HG02970 (cell line): ENCODE measurements around the gene EPHB3.

Source experiments
- ATAC-seq: cut with Tn5 transposase; IDR thresholded peaks from one replicate; pipeline ENCODE4 v1.9.1; 2021; ENCODE audit warnings: mild to moderate bottlenecking, moderate library complexity, moderate number of reproducible peaks; ENCODE audit not compliant: unreplicated experiment, low FRiP score

The EPHB3 gene

DNA sequence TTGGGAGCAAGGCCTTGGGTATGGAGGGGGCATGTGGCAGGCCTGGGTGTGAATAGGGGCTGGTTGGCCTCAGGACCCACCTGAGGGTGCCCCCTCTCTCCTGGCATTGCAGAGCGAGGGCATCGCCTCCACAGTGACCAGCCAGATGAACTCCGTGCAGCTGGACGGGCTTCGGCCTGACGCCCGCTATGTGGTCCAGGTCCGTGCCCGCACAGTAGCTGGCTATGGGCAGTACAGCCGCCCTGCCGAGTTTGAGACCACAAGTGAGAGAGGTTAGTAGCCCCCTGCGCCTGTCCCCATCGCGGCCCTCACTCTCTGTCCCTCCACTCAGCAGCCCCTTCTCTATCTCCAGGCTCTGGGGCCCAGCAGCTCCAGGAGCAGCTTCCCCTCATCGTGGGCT lies 16.0 kb downstream of the EPHB3 start:
- ATAC-seq, result no peak

DNA sequence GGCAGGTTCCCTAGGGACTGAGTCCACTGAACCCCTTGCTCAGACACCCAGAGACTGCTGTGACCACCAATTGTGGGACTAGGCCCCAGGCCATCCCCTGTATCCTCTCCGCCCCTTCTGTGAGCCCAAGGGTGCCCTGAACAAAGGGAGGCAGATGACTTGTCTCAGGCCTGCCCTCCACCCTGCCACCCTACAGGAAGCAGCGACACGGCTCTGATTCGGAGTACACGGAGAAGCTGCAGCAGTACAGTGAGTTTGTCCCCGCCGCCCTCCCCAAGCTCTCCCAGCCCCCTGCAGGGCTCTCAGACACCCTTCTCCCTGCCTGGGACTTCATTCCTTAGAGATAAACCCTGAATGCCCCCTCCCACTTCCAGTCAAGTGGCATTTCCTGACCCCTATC lies 16.6 kb downstream of the EPHB3 start:
- ATAC-seq, result no peak

DNA sequence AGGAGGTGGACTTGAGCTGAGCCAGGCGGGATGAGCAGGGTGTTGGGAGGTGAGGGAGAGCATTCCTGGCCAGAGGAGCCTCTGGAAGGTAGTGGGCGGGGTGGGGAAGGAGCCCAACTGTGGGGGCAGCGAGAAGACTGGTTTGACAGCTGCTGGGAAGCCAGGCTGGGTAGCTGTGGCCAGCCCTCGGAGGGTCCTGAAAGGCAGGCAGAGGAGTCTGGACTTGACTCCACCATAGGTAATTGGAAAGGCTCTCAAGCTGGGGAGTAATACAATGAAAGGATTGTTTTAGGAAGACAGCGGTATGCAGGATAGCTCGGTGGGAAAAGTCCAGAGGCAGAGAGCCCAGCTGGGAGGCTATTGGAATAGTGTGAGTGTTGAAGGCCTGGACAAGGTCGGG lies 17.2 kb downstream of the EPHB3 start:
- ATAC-seq, result no peak

DNA sequence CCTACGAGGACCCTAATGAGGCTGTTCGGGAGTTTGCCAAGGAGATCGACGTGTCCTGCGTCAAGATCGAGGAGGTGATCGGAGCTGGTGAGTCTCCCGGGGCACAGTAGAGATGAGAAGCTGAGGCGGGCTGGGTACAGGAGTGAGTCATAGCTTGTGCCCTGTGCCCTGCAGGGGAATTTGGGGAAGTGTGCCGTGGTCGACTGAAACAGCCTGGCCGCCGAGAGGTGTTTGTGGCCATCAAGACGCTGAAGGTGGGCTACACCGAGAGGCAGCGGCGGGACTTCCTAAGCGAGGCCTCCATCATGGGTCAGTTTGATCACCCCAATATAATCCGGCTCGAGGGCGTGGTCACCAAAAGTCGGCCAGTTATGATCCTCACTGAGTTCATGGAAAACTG lies 17.9 kb downstream of the EPHB3 start:
- no peak for ATAC-seq

DNA sequence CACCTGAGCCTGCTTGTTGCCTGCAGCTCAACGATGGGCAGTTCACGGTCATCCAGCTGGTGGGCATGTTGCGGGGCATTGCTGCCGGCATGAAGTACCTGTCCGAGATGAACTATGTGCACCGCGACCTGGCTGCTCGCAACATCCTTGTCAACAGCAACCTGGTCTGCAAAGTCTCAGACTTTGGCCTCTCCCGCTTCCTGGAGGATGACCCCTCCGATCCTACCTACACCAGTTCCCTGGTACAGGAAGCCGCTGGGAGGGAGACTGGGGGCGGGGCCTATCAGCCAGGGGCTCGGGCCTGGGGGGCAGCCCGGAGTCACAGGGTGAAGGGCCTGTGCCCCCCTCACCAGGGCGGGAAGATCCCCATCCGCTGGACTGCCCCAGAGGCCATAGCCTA lies 18.8 kb downstream of the EPHB3 start:
- no peak for ATAC-seq

DNA sequence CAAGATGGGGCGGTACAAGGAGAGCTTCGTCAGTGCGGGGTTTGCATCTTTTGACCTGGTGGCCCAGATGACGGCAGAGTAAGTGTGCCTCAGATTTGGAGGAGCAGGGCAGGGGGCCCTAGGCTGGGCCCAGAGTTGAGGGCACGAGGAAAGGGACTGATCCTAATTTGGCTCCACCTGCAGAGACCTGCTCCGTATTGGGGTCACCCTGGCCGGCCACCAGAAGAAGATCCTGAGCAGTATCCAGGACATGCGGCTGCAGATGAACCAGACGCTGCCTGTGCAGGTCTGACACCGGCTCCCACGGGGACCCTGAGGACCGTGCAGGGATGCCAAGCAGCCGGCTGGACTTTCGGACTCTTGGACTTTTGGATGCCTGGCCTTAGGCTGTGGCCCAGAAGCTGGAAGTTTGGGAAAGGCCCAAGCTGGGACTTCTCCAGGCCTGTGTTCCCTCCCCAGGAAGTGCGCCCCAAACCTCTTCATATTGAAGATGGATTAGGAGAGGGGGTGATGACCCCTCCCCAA lies 19.8 kb downstream of the EPHB3 start:
- no peak for ATAC-seq

DNA sequence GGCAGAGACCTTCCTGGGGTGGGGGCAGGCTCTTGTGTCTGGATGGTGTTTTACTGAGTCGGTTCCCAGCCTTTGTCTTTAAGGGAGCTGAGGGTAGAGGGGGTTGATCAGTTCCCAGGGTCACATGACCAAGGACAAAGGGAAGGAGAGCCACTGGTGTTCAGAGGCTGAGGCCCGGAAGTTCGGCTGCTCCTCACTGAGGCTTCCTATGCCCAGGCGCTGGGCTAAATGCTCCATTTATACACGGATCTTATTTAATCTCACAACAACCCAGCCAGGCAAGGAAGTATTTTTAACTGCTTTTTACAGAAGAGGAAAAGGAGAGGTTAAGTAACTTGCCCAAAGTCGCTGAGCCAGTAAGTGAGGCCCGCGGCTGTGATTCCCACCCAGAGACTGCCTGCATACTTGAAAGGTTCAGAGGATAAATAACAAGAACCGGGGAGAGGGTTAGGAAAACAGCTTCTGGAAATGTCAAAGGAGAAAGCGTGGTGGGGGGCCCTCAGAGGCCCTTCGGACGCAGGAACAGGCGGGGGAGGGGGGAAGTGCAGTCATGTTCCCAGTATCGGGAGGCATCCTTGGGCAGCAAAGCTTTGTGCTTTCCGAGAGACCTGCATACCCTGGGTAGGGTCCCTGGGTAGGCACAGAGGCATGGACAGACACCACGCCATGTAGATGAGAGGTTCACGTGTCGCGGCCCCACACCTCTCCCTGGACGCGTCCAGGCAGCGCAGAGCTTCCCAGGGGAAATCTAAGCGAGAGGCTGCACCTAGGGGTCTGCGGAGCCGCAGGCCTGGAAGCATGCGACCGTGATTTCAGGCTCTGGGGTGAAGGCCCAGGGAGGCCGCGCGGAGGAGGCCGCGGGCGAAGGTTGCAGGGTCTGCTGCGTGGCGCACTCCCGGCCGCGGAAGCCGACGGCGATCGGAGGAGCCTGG lies 21.3 kb downstream of the EPHB3 start:
- no peak for ATAC-seq

DNA sequence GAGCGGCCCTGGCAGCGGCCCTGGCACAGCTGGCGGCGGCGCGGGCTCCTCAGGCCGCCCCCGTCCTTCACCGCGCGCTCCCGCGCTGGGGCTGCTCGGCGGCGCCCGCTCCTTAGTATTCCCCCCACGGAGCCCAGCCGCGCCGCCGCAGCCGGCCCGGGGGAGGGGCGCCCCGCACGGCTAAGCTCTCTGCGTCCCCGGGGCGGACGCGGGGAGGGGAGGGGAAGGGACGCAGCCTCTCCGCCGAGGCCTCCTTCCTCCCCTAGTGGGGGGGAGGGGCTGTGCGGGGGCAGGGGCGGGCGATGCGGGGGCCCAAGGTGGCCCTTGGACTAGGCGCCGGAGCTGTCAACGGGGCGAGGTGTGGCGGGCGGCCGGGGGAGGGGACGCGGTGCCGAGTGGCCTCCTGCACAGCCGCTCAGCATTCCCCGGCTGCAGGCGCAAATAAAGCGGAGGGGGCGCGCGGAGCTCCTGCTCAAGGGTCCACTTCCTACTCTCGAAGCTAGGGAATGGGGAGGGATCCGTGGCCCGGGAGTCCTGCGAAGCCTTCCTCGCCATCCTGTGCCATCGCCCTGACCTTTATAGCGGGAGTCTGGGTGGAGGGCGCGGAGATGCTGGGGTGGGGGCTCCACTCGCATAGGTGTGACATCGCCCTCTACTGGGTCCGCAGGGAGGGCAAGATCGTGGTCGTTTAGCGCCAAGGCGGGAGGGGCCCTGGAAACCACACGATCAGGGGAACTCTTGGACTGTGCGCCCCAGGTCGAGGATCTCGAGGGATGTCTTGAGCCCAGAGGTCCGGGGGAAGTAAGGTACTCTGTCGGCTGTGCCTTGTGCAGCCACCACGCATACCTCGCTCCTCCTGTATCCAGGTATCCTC lies 22.2 kb downstream of the EPHB3 start:
- ATAC-seq, result no peak

DNA sequence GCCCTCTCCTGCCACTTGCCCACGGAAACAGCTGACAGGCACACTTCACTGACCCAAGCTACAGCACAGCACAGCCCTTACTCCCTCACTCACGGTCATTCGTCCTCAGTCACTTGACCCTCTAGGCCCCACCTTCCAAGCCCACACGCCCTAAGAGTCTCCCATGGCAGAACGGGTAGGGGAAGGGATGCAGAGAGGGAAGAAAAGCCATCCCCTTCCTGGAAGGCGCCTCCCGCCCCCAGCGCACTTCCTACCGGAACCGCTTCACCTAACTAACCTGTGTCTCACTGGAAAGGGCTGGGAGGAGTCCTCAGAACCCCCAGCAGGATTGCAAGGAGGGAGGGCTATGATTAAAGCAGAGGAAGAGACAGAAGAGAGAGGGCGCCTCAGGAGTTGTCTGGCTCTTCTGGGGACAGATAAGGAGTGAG lies 22.9 kb downstream of the EPHB3 start:
- ATAC-seq, result no peak

DNA sequence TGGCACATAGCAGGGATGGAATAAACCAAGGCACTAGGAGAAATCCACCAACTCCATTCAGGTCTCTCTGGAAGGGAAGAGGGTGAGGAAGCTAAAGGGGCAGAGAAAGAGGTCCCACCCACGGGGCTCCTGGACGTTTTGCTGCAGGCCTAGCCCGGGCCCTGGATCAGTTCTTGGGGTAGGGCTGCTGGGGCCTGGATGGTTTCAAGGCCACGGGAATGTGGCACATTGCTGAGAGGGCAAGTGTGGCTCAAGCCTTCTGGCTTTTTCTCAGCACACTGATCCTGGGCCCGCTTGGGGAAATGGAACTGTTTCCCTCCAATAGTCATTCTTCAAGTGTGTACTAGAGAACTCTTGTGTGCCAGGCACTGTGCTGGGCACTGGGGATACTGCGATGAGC lies 24.0 kb downstream of the EPHB3 start:
- no peak for ATAC-seq

DNA sequence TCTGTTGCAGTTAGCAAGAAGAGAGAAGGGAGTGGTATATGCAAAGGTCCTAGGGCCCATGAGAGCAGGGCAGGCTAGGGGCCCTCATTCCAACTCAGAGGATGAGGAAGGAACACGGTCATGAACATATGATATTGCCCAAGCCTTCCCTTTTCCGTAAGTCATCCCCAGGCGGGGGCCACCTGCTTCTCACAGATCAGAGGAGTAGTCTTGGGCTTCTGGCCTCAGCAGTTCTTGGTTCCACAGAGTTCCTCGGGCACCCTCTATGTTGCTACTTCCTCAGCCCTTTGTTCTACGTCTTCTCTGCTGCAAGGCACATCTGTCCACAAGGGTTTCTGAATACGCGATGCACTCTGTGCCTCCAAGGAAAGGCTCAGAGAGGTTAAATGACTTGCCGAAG lies 25.3 kb downstream of the EPHB3 start:
- ATAC-seq, result no peak

DNA sequence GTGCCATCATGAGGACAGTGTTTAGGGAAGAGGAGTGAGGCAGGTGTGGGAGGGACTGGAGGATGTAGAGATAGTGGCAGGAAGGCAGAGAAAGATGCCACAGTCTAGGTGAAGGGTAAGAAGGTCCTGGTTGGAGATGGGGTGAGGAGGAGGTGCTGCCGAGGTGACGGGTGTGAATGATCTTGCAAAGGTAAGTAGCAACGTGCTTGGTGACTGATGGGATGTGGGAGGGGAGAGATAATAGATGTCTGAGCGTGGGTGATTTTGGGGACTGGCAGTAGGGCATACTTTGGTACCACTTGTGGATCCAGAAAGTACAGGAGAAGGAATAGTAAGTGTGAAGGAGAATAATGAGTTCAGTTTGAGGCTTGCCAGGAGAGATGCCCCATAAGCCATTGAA lies 27.2 kb downstream of the EPHB3 start:
- no peak for ATAC-seq

DNA sequence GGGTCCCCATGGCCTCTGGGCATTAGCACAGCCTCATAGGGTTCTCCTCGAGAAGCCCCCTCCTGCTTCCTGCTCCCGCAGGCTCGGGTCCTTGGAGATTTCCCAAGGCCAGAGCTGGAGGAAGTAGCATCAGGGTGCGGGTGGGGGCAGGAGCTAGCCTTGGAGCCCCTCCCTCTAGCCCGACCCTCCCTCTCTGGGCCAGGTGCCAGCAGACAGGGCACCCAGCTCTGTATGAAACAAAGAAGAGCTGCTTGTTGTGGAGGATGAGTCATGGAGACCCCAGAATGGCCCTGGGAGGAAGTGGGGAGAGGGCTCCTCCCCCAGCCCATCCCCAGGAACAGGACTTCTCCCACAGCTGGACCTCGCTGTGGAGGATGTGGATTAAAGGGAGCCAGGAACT lies 29.2 kb downstream of the EPHB3 start:
- no peak for ATAC-seq

DNA sequence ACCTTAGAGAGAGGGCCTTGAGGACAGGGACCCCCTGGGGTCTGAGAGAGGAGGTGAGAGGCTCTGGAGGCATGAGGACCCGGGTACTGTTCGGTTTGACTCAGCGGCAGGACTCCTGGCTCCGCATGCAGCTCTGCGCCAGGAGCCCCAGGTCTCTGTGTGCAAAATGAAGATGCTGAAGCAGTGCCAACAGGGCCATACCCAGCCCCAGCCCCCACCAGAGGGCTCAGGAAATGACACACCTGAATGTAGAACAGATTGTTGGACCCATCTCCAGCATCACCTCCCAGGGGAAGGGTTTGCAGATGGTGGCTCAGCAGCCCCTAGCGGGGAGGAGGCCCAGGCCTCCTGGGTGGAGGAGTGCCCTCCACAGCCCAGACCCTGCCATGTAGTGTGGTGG lies 30.2 kb downstream of the EPHB3 start:
- no peak for ATAC-seq

DNA sequence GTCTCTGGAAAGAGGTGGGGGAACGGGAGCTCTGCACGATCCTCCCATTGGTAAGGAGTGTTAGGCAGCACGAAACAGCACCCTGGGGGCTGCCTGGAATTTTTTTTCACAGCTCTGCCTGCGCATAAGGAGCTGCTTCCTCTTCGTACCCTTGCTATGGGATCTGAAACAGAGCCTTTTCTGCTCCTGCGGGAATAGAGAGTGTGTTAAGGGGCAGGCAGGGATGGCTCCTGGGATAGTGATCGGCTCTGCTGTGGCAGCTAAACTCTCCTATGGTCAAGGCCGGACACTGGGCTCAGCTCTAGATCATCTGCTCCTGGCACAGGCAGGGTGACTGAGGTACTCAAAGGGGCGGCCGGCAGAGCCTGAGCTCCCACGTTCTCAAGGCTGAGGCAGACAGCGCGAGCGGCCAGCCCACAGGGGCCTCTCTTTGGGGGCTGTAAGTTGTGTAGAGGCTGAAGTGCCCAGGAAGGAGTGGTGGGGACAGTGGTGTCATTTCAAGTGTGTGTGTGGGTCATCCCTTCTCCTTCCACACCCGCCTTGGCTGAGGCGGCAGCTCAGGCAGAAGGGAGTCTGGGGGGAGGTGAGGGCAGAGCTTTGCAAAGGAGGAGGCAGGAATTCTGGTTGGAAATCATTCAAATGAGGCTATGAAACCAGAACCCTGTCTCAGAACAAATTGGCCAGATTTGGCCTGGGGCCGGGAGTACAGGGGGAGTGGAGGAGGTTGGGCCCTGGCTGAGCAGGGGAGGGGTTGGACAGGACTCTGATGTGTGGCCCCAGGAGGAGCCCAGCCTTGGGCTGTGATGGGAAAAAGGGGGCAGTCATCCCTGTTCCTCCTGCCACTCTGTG lies 31.0 kb downstream of the EPHB3 start:
- no peak for ATAC-seq

DNA sequence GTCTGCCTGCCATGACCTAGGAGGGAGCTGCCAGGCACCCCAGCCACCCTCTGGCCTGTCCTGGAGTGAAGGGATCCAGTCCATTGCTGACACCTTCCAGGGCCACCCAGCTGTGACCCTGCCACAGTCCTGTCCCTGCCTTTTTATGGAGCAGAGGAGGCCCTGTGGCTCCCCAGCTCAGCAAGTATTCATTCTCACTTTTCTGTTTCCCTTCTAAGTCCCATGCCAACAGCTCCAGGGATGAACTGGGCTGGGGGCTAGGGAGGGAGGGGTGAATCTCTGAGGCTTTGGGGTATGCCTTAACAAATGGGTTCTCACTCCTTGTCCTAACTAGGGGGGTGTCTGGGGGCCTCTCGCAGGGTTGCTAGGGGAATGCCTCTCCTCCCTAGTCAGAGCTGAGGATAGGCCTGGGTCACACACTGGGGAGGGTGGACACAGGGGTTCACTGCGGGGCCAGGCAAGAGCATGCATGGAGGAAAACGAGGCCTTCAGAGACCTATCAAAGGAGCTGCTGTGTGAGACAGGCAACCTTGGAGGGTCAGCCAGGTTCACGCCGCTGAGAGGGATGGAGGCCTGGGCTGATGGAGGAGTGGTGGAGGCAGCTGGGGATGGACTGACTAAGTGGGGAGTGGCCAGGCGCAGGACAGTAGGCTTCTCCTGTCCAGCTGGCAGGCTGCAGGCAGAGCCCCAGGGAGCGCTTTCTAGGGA lies 31.8 kb downstream of the EPHB3 start:
- no peak for ATAC-seq

DNA sequence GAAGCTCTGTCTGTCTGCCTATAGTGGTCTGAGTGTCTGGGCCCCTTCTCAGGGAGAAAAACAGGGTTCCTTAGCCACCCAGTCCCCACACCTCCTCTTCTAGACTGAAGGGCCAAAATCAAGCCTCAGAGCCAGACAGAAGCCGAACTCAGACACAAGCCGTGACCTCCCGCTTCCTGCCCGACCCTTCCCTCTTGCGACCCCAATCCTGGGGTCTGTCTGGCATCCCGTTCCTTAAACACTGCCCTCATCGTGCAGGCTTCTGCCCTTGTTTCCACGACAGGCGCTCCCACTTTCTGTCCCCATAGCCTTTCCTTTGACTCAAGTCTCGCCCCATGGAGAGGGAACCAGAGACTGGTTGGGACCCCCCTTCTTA lies 32.3 kb downstream of the EPHB3 start:
- ATAC-seq, result no peak

DNA sequence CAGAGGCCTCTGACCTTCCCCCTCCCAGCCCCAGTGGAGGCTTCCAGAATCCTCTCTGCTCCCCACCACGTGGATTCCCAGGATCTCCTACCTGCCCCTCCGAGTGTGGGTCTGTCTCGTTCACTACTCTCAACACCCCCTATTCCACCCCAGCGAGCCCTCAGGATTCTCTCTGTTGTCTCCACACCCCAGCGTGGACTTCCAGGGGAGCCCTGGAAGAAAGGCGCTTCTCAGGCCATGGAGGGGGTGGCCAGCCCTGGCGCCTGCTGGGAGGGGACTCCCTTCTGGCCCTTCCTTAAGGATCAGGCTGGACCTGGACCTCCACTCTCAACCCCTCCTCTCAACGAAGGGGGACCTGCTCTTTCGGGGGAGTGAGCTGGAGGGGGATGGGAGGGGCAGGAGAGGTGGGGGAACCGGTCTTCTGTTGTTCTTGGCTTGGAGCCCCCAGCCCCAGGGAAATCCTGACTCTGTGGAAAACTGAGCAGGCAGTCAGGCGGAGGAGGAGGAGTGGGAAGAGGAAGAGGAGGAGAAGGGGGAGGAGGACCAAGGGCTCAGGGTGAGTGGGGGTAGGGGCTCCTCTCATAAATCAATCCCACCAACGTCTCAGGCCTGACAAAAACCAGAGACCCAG lies 32.9 kb downstream of the EPHB3 start:
- no peak for ATAC-seq

DNA sequence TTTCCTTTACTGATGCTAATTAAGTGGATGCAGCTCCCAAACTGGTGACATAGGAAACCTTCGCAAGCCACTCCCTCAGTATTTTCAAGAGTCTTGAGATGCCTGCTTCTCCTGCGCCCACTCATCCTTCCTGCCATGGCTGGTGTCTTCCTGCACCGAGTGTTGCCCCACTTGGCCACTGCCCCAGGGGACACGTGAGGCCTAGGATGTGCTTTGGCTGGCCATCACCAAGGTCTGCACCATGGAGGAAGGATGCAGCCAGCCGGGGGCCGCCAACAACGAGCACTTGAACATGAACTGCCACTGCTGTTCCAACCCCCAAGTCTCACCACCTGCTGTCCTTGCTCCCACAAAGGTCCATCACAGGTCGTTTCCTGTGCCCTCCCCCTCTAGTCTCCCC lies 34.1 kb downstream of the EPHB3 start:
- no peak for ATAC-seq
